HG03039 (cell line): ENCODE results near the gene KCNC4.
A peak's percentile ranks its signal among the peaks of the same experiment; 100 is the strongest.

Source experiments
- ATAC-seq: cut with Tn5 transposase; IDR thresholded peaks from one replicate; pipeline ENCODE4 v1.9.1; 2021; ENCODE audit warnings: mild to moderate bottlenecking, moderate library complexity; ENCODE audit not compliant: unreplicated experiment

Gene KCNC4

GRCh38 chr1:110209715-110210603 lies at the start of gene KCNC4:
Gene KCNC4 (plus strand): TSS chr1:110210314. CDS start chr1:110211500, 1,186 bp downstream.
- ATAC-seq = peak; percentile 66

- no peak for ATAC-seq
Measured at GRCh38 chr1:110160538-110161100, 49.5 kb upstream of the KCNC4 start.

- ATAC-seq = no peak
Measured at GRCh38 chr1:110161165-110161564, 48.9 kb upstream of the KCNC4 start.

GRCh38 chr1:110161849-110162248 lies 48.3 kb upstream of the KCNC4 start:
- no peak for ATAC-seq

GRCh38 chr1:110163591-110163990 lies 46.5 kb upstream of the KCNC4 start:
- ATAC-seq = no peak

- ATAC-seq = no peak
Measured at GRCh38 chr1:110164725-110165350, 45.3 kb upstream of the KCNC4 start.

- ATAC-seq = no peak
Measured at GRCh38 chr1:110165761-110166231, 44.3 kb upstream of the KCNC4 start.

GRCh38 chr1:110166861-110167260 lies 43.3 kb upstream of the KCNC4 start:
- no peak for ATAC-seq

- ATAC-seq = no peak
Measured at GRCh38 chr1:110170766-110171733, 39.1 kb upstream of the KCNC4 start.

- ATAC-seq = no peak
Measured at GRCh38 chr1:110172001-110172400, 38.1 kb upstream of the KCNC4 start.

- ATAC-seq = no peak
Measured at GRCh38 chr1:110173466-110174105, 36.5 kb upstream of the KCNC4 start.

GRCh38 chr1:110174961-110175360 lies 35.2 kb upstream of the KCNC4 start:
- no peak for ATAC-seq

GRCh38 chr1:110176299-110176956 lies 33.7 kb upstream of the KCNC4 start:
- no peak for ATAC-seq

GRCh38 chr1:110177775-110178174 lies 32.3 kb upstream of the KCNC4 start:
- ATAC-seq = no peak

- ATAC-seq = no peak
Measured at GRCh38 chr1:110183642-110184167, 26.4 kb upstream of the KCNC4 start.

- no peak for ATAC-seq
Measured at GRCh38 chr1:110184446-110184845, 25.7 kb upstream of the KCNC4 start.

- ATAC-seq = no peak
Measured at GRCh38 chr1:110185181-110185580, 24.9 kb upstream of the KCNC4 start.

GRCh38 chr1:110186558-110186957 lies 23.6 kb upstream of the KCNC4 start:
- ATAC-seq = no peak

GRCh38 chr1:110187139-110187890 lies 22.8 kb upstream of the KCNC4 start:
- ATAC-seq = no peak
